LNCaP clone FGC (cell line): ENCODE measurements around the gene SLC17A3.
A peak's percentile ranks its signal among the peaks of the same experiment; 100 is the strongest.

Experiments
- DNase-seq: peaks from one replicate; pipeline ENCODE4 v3.0.0-alpha.2; 2011; ENCODE audit warnings: low read depth
- H3K4me3 ChIP-seq: 2 replicates; pipeline ENCODE4 v1.5.1; 2011; ENCODE audit warnings: mild to moderate bottlenecking, low read depth, low read length, control low read depth
- TF ChIP-seq, protein P1 (sequence below): IDR thresholded peaks from 2 replicates; pipeline ENCODE4 v1.5.1; 2012; ENCODE audit warnings: mild to moderate bottlenecking; ENCODE audit not compliant: control insufficient read depth, insufficient read depth; ENCODE audit errors: extremely low read depth

SLC17A3 gene, protein sequence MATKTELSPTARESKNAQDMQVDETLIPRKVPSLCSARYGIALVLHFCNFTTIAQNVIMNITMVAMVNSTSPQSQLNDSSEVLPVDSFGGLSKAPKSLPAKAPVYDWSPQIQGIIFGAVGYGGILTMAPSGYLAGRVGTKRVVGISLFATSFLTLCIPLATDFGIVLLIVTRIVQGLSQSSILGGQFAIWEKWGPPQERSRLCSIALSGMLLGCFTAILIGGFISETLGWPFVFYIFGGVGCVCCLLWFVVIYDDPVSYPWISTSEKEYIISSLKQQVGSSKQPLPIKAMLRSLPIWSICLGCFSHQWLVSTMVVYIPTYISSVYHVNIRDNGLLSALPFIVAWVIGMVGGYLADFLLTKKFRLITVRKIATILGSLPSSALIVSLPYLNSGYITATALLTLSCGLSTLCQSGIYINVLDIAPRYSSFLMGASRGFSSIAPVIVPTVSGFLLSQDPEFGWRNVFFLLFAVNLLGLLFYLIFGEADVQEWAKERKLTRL

DNA sequence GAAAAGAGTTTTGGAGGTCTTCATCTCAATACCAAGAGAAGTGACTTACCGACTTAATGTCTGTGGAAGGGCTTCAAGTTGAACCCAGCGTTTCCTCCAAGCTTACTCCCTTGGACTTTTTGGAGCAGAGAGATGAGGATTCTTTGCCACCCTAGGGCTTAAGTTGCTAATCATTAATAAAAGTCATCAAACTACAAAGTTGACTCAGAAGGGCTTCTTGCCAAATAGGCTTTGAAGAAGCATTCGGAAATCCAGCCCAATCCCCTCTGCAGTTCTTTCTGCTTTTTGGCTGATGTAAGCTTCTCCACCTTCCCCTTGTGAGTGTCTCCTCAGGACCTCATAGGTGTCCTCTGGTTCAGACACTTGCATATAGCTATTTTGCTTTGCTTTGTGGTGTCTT is at the start of gene SLC17A3:
Gene SLC17A3, minus strand, starts transcription at position 126 of the 400 bp plus-strand sequence. CDS start 5,856 bp downstream, outside the sequence.
- no peak within 1 kb of the TSS for H3K4me3 ChIP-seq
- no peak for DNase-seq
- TF ChIP-seq, protein P1, sequence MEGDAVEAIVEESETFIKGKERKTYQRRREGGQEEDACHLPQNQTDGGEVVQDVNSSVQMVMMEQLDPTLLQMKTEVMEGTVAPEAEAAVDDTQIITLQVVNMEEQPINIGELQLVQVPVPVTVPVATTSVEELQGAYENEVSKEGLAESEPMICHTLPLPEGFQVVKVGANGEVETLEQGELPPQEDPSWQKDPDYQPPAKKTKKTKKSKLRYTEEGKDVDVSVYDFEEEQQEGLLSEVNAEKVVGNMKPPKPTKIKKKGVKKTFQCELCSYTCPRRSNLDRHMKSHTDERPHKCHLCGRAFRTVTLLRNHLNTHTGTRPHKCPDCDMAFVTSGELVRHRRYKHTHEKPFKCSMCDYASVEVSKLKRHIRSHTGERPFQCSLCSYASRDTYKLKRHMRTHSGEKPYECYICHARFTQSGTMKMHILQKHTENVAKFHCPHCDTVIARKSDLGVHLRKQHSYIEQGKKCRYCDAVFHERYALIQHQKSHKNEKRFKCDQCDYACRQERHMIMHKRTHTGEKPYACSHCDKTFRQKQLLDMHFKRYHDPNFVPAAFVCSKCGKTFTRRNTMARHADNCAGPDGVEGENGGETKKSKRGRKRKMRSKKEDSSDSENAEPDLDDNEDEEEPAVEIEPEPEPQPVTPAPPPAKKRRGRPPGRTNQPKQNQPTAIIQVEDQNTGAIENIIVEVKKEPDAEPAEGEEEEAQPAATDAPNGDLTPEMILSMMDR = no peak

DNA sequence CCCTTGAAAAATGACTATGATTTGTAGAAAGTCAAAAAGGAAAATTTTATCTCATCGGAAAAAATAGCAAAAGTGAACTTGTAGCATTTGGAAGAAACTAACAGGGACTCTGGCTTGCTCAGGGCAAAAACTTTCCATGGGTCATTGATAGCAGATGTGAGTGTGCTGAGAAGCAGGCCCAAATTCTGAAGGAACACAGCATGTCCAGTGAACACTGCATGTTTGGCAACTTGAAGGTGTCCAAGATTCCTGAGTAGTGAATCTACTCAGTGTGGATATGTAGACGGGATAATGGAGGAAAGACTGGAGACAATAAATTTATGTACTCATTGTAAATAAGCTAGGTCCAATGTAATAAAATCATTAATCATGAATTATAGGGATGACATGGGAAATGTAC is 48.3 kb upstream of the SLC17A3 start:
- DNase-seq = peak; percentile 84
- TF ChIP-seq, protein P1 = no peak

DNA sequence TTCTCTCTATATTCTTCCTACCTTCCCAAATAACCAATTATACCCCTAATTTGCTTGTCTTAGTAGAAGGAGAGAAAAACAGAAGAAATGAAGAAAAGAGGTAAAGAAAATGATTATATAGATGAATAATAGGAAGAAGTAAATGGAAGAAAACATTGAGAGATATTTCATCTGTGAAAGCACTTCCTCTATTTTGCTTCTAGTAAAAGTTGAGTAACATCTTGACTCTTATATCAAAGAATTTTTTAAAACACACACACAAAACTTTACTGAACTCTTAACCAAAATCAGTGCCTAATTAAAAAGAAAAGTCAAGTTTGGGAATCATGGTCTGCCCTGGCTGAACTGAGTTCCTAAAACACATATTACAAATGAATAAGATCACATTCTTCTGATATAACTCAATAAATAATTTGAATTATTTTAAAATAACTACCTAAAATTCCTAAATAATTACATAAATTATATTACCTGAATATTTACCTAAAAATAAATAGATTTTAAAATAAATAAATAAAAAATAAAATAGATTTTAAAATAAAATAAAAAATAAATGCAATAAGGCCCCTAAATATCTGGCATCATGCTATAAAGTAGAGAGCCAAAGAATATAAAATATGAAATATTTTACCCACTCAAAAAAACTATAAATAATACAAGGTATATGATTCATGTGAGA is 47.6 kb upstream of the SLC17A3 start:
- no peak for DNase-seq
- TF ChIP-seq, protein P1 = no peak
- H3K4me3 ChIP-seq = no peak overlapping the region

More for the DNA sequence above, 48.3 kb upstream of the SLC17A3 start:
- H3K4me3 ChIP-seq = no peak overlapping the region

DNA sequence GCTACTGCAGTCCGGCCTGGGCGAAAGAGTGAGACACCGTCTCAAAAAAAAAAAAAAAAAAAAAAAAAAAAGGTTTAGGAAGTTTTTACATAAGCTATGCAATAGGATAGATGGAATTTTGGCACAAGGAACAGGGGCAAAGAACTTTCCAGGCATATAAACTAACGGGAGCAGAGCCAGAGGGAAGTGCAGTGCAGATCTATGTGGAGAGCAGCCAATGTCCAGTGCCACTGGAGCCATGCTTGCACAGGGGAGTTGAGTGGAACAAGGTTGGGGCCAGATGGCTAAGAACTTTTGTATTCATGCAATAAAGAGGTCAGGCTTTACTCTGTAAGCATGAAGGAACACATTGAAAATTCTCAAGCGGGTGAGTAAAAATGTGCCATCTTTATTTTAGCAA is 45.6 kb upstream of the SLC17A3 start:
- TF ChIP-seq, protein P1 = no peak
- no peak for DNase-seq

DNA sequence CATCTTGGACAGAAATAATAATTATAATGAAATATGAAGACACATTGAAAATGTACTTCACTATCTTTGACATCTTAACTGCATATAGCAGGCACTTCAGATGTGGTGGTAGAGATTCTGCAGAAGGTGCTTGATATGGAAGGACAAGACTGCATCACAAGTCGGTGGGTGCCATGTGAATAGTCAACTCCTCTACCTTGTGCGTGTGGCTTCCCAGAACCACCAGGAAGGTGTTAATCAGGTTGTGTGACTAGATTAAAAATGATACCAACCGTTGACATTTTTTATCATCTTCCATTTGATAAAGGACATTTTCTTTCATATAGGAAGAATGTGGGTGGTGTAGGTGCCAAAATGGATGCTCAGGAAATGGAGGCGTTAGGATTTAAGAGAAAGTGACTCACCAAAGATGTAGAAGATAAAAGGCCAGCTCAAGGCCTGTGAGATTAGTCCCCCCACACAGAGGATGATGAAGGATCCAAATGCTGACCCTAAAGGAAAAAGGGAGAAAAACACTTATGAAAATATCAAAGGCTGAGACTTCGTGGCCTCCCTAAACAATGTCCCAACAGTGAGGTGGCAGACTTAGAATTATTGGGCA is 44.1 kb upstream of the SLC17A3 start:
- TF ChIP-seq, protein P1 = no peak
- DNase-seq = no peak

More for the DNA sequence above, 45.6 kb upstream of the SLC17A3 start:
- H3K4me3 ChIP-seq = no peak overlapping the region

DNA sequence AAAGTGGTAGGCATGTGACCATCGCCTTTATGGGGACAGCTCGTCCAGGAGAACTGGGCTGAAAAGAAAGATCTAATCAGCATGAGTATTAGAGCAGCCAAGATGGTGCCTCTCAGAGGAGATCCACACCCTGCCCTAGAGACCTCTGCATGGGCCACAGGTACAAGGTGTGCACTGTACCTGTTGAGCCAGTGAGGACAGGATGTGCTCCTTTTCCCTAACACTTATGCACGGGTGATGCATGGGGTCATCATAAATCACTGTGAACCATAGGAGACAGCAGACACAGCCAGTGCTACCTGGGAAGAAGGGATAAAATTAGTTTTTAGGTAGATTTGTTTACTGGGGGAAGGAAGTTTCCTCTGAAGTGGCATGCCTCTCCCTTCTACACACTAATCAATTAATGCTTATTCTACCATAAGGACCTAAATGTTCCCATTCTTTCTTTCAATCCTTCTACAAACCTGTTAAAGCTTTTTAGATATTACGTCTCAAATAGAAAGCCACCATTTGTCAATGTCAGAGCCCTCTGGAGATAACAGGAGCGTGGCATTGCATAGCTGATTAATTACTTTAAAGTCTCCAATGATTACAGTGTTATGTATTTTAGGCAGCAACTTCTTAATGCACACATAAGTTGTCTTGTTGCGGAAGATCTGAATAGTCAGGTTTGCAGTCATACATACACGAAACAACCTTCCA is 42.9 kb upstream of the SLC17A3 start:
- no peak for DNase-seq
- H3K4me3 ChIP-seq = no peak overlapping the region
- TF ChIP-seq, protein P1 = no peak

More for the DNA sequence above, 44.1 kb upstream of the SLC17A3 start:
- H3K4me3 ChIP-seq = no peak overlapping the region
